Posterior cingulate gyrus (tissue), 11 donors: ENCODE data around the gene BICD1.
"Not testable (repeated sequence)": the region's sequence is repeated elsewhere in the genome, so short reads cannot be mapped to it uniquely, and the experiment has no call there.

ENCODE experiments used
- DNase-seq, 10 donors: peaks; one replicate each; pipeline versions ENCODE4 v3.0.0 to v3.0.0-alpha.2; 2020 to 2021; ENCODE audit warnings: mixed read lengths in 3 of 10
- intact Hi-C: fragments of 100-400 bp; cut with DNase I; formaldehyde crosslinking; loops from one replicate; pipeline ENCODE4 v1.15.1; 2023

BICD1 gene

GRCh38 chr12:32231361-32231760, 124.7 kb downstream of the BICD1 start:
- DNase-seq, intact Hi-C loops: not testable (repeated sequence)

GRCh38 chr12:32233568-32233967, 126.9 kb downstream of the BICD1 start:
- DNase-seq: no peak
- intact Hi-C loops: no loop called here

- intact Hi-C loops: no loop called here
- no peak for DNase-seq
These were observed 128.6 kb downstream of the BICD1 start for GRCh38 chr12:32235251-32235650.

- no peak for DNase-seq
- intact Hi-C loops: no loop called here
These were observed 133.5 kb downstream of the BICD1 start for GRCh38 chr12:32240162-32240561.

GRCh38 chr12:32240831-32241230, 134.2 kb downstream of the BICD1 start:
- intact Hi-C loops: no loop called here
- no peak for DNase-seq

GRCh38 chr12:32242641-32243040, 136.0 kb downstream of the BICD1 start:
- no peak for DNase-seq
- intact Hi-C loops: no loop called here

GRCh38 chr12:32248441-32249140, 141.9 kb downstream of the BICD1 start:
- intact Hi-C loops: no loop called here
- DNase-seq: no peak

GRCh38 chr12:32249777-32250176, 143.1 kb downstream of the BICD1 start:
- DNase-seq: no peak
- intact Hi-C loops: no loop called here

GRCh38 chr12:32252199-32253073, 145.8 kb downstream of the BICD1 start:
- DNase-seq: no peak
- intact Hi-C loops: no loop called here

GRCh38 chr12:32253154-32253790, 146.6 kb downstream of the BICD1 start:
- no peak for DNase-seq
- intact Hi-C loops: no loop called here

- DNase-seq: no peak
- intact Hi-C loops: no loop called here
These were observed 147.8 kb downstream of the BICD1 start for GRCh38 chr12:32254260-32254956.

- no peak for DNase-seq
- intact Hi-C loops: no loop called here
These were observed 148.9 kb downstream of the BICD1 start for GRCh38 chr12:32255588-32255987.

GRCh38 chr12:32257695-32258496, 151.2 kb downstream of the BICD1 start:
- intact Hi-C loops: no loop called here
- DNase-seq: no peak

GRCh38 chr12:32260696-32261095, 154.0 kb downstream of the BICD1 start:
- intact Hi-C loops: no loop called here
- DNase-seq: no peak

- DNase-seq: no peak
- intact Hi-C loops: no loop called here
These were observed 155.0 kb downstream of the BICD1 start for GRCh38 chr12:32261638-32262037.

- intact Hi-C loops: no loop called here
- DNase-seq: no peak
These were observed 158.3 kb downstream of the BICD1 start for GRCh38 chr12:32264961-32265360.

- intact Hi-C loops: no loop called here
- DNase-seq: no peak
These were observed 158.8 kb downstream of the BICD1 start for GRCh38 chr12:32265456-32265855.

GRCh38 chr12:32265951-32266350, 159.3 kb downstream of the BICD1 start:
- no peak for DNase-seq
- intact Hi-C loops: no loop called here

GRCh38 chr12:32266756-32267155, 160.1 kb downstream of the BICD1 start:
- no peak for DNase-seq
- intact Hi-C loops: no loop called here
